ENCODE results near the gene GRB10. TPM values are rescaled to one million over a fixed set of nuclear protein-coding genes. Genes with fewer than 3 reads are reported as not detected.

The GRB10 gene
- total and polyA plus RNA-seq, 2 of the 8 experiments (the other 6 are each of a cell fraction or from before 2014, with no cell fraction given): 35.7 to 97.0 TPM

GRCh38 chr7:50622821-50623220 lies 159.9 kb downstream of the GRB10 start:
- Histone ChIP-seq H3K14ac (ENCODE audit: insufficient read length) (no peak overlapping the region), H4K20me1 (replicated peaks in 1 of 2; ENCODE audit: control insufficient read depth in 1 of 2, insufficient read depth in 2 of 2, low read length in 2 of 2) (peaks cover 2 to 3% of the 10 kb centered on the region in 2 experiments), H4K5ac (ENCODE audit: insufficient read length, low read depth, low read length) (no peak overlapping the region), H2BK20ac (ENCODE audit: low read length) (no peak overlapping the region), H3K4me3 (ENCODE audit: extremely low read depth in 1 of 4, insufficient read depth in 2 of 4, low read depth in 3 of 4, low read length in 4 of 4) (no peak overlapping the region), H3K23ac (ENCODE audit: insufficient read length) (no peak overlapping the region), H3K56ac (replicated peaks; ENCODE audit: insufficient read length, low read depth, low read length) (no peak overlapping the region), H3K79me2 (ENCODE audit: control insufficient read depth in 1 of 2, insufficient read depth in 2 of 2, low read length in 2 of 2) (no peaks in the 10 kb centered on the region), H3K9me3 (ENCODE audit: insufficient read depth in 2 of 2, low read depth in 1 of 2, low read length in 1 of 2) (no peaks in the 10 kb centered on the region), H2AFZ (ENCODE audit: low read length) (no peak overlapping the region), H4K91ac (replicated peaks; ENCODE audit: insufficient read length, low read length) (no peak overlapping the region), H3K27ac (ENCODE audit: low read depth, low read length) (no peak overlapping the region), H3K27me3 (replicated peaks in 1 of 4; ENCODE audit: control insufficient read depth in 3 of 4, extremely low read depth in 1 of 4, insufficient read depth in 3 of 4, low read length in 3 of 4) (no peaks in the 10 kb centered on the region), H2BK12ac (ENCODE audit: low read depth, low read length) (no peak overlapping the region), H3K79me1 (ENCODE audit: low read depth, low read length) (peaks cover 5% of the 10 kb centered on the region; the same call in 1 of the 2 replicates), H3K9ac (replicated peaks in 1 of 4; ENCODE audit: extremely low read depth in 1 of 4, low read depth in 3 of 4, low read length in 3 of 4) (no peak overlapping the region), H2BK120ac (replicated peaks; ENCODE audit: low read depth, low read length) (no peak overlapping the region), H2AK5ac (ENCODE audit: low read depth, low read length) (no peak overlapping the region), H3K4me2 (ENCODE audit: insufficient read depth in 1 of 2, low read depth in 2 of 2, low read length in 2 of 2) (no peak overlapping the region), H2BK5ac (ENCODE audit: low read depth, low read length) (no peak overlapping the region), H3K36me3 (ENCODE audit: control insufficient read depth in 2 of 4, insufficient read depth in 4 of 4, low read length in 3 of 4) (peaks cover 2 to 8% (median 7%) of the 10 kb centered on the region in 4 experiments; a peak in 5 of 8 replicates), H4K8ac (ENCODE audit: extremely low read depth, insufficient read depth, low read length) (no peak overlapping the region), H3K23me2 (ENCODE audit: low read depth, low read length) (no peaks in the 10 kb centered on the region), H2BK15ac (ENCODE audit: low read length) (no peak overlapping the region), H3K4ac (replicated peaks; ENCODE audit: insufficient read length, low read depth, low read length) (no peak overlapping the region), H3K18ac (ENCODE audit: extremely low read depth, low read length) (no peak overlapping the region), H3K4me1 (replicated peaks in 1 of 4; ENCODE audit: control insufficient read depth in 3 of 4, insufficient read depth in 4 of 4, low read length in 3 of 4) (peaks cover 0 to 3% (median under 1%) of the 10 kb centered on the region in 4 experiments; a peak in 3 of 7 replicates)
- FAIRE-seq: no peak
- 67% methylated on average over 2 of the region's 2 CpGs; no CpG with 5 or more reads in 1 of the 2 experiments for WGBS, 2 experiments (ENCODE audit: extremely low coverage in 1 of 2, insufficient coverage in 1 of 2, insufficient read length in 1 of 2, insufficient replicate concordance in 2 of 2, low coverage in 1 of 2, low lambda C conversion rate in 2 of 2, missing lambda C conversion rate in 1 of 2)
- DNase-seq (ENCODE audit: low read depth in 1 of 2, low spot score in 2 of 2): no peak
- no peak for TF ChIP-seq ATF2 (IDR thresholded peaks at IDR 0.05; ENCODE audit: low read length)
- TF ChIP-seq YY1 (IDR thresholded peaks at IDR 0.05; ENCODE audit: low read depth, low read length): no peak
- no peak for TF ChIP-seq EZH2 (IDR thresholded peaks at IDR 0.05; ENCODE audit: low read depth, low read length, severe bottlenecking)
- POLR2A ChIA-PET (ENCODE audit: partially characterized antibody): no interaction called here
- CTCF ChIA-PET (ENCODE audit: partially characterized antibody): interaction anchor here (1.1 to 2.2 kb wide), 4 partner anchors 10 to 477 kb away, joined by 3 to 9 read pairs (median 4); no protein-coding TSS in a partner anchor

All from H1 (cell line).